OCI-M2 (cell line): Measurements from ENCODE around the gene SORCS2.

Experiments used
- DNase-seq: peaks from one replicate; lab custom pipeline; 2025; ENCODE audit not compliant: unreplicated experiment; lab: John Stamatoyannopoulos, UW

Gene SORCS2

GRCh38 chr4:7301126-7301785 is 108.9 kb downstream of the SORCS2 start:
- DNase-seq, result no peak

GRCh38 chr4:7301846-7302630 is 109.7 kb downstream of the SORCS2 start:
- DNase-seq, result no peak

- no peak for DNase-seq
These were observed 110.6 kb downstream of the SORCS2 start for GRCh38 chr4:7302781-7303404.

GRCh38 chr4:7303561-7303960 is 111.2 kb downstream of the SORCS2 start:
- no peak for DNase-seq

GRCh38 chr4:7304436-7304835 is 112.1 kb downstream of the SORCS2 start:
- no peak for DNase-seq

GRCh38 chr4:7306021-7306965 is 114.0 kb downstream of the SORCS2 start:
- DNase-seq, result no peak

GRCh38 chr4:7306986-7307385 is 114.6 kb downstream of the SORCS2 start:
- no peak for DNase-seq

GRCh38 chr4:7307394-7308099 is 115.2 kb downstream of the SORCS2 start:
- no peak for DNase-seq

- no peak for DNase-seq
These were observed 116.8 kb downstream of the SORCS2 start for GRCh38 chr4:7309181-7309580.

- DNase-seq, result no peak
These were observed 117.5 kb downstream of the SORCS2 start for GRCh38 chr4:7309636-7310390.

- no peak for DNase-seq
These were observed 118.1 kb downstream of the SORCS2 start for GRCh38 chr4:7310451-7310850.

GRCh38 chr4:7311205-7311604 is 118.9 kb downstream of the SORCS2 start:
- no peak for DNase-seq

GRCh38 chr4:7312691-7313090 is 120.4 kb downstream of the SORCS2 start:
- no peak for DNase-seq

GRCh38 chr4:7313347-7313811 is 121.0 kb downstream of the SORCS2 start:
- DNase-seq, result no peak

GRCh38 chr4:7313991-7314390 is 121.7 kb downstream of the SORCS2 start:
- no peak for DNase-seq

- no peak for DNase-seq
These were observed 122.9 kb downstream of the SORCS2 start for GRCh38 chr4:7315286-7315685.

- DNase-seq, result no peak
These were observed 123.6 kb downstream of the SORCS2 start for GRCh38 chr4:7315935-7316334.

- no peak for DNase-seq
These were observed 126.7 kb downstream of the SORCS2 start for GRCh38 chr4:7319024-7319423.

GRCh38 chr4:7320206-7320797 is 128.0 kb downstream of the SORCS2 start:
- DNase-seq, result no peak
